ENCODE results near the gene IGFLR1.

IGFLR1 gene

GRCh38 chr19:35789195-35789977 lies 47.1 kb upstream of the IGFLR1 start:
- Histone ChIP-seq H3K9ac (no peak overlapping the region), H3K27me3 (ENCODE audit: control insufficient read depth, insufficient read depth, low read length) (no peaks in the 10 kb centered on the region), H2AFZ (no peak overlapping the region), H3K4me2 (ENCODE audit: low read length) (no peak overlapping the region), H3K36me3 (ENCODE audit: control insufficient read depth, insufficient read depth, low read length) (no peaks in the 10 kb centered on the region), H3K79me2 (no peaks in the 10 kb centered on the region), H3K4me3 (ENCODE audit: low read depth, low read length) (no peak overlapping the region), H3K9me3 (ENCODE audit: control insufficient read depth, low read length) (no peaks in the 10 kb centered on the region), H3K27ac (no peak overlapping the region), H3K4me1 (no peaks in the 10 kb centered on the region)
- no peak for TF ChIP-seq CTCF (IDR thresholded peaks at IDR 0.05)

GRCh38 chr19:35788205-35788960 lies 46.1 kb upstream of the IGFLR1 start:
- Histone ChIP-seq H3K9me3 (ENCODE audit: control insufficient read depth, low read length) (no peaks in the 10 kb centered on the region), H3K9ac (no peak overlapping the region), H3K4me3 (ENCODE audit: low read depth, low read length) (no peak overlapping the region), H3K36me3 (ENCODE audit: control insufficient read depth, insufficient read depth, low read length) (no peaks in the 10 kb centered on the region), H2AFZ (no peak overlapping the region), H3K4me2 (ENCODE audit: low read length) (no peak overlapping the region), H3K27me3 (ENCODE audit: control insufficient read depth, insufficient read depth, low read length) (no peaks in the 10 kb centered on the region), H3K79me2 (no peaks in the 10 kb centered on the region), H3K4me1 (no peaks in the 10 kb centered on the region), H3K27ac (no peak overlapping the region)
- no peak for TF ChIP-seq CTCF (IDR thresholded peaks at IDR 0.05)

- Histone ChIP-seq H3K27me3 (ENCODE audit: control insufficient read depth, insufficient read depth, low read length) (no peaks in the 10 kb centered on the region), H3K4me1 (no peaks in the 10 kb centered on the region), H3K9ac (no peak overlapping the region), H3K9me3 (ENCODE audit: control insufficient read depth, low read length) (no peaks in the 10 kb centered on the region), H3K79me2 (no peaks in the 10 kb centered on the region), H3K4me2 (ENCODE audit: low read length) (no peak overlapping the region), H3K36me3 (ENCODE audit: control insufficient read depth, insufficient read depth, low read length) (no peaks in the 10 kb centered on the region), H3K27ac (no peak overlapping the region), H2AFZ (no peak overlapping the region), H3K4me3 (ENCODE audit: low read depth, low read length) (no peak overlapping the region)
- no peak for TF ChIP-seq CTCF (IDR thresholded peaks at IDR 0.05)
Observed at GRCh38 chr19:35787227-35787799, 45.1 kb upstream of the IGFLR1 start.

GRCh38 chr19:35786299-35787160 lies 44.3 kb upstream of the IGFLR1 start:
- H3K9ac ChIP-seq = no peak overlapping the region
- no peaks in the 10 kb centered on the region for H3K9me3 ChIP-seq (ENCODE audit: control insufficient read depth, low read length)
- H3K27me3 ChIP-seq (ENCODE audit: control insufficient read depth, insufficient read depth, low read length) = no peaks in the 10 kb centered on the region
- H3K4me3 ChIP-seq (ENCODE audit: low read depth, low read length) = no peak overlapping the region
- H3K79me2 ChIP-seq = no peaks in the 10 kb centered on the region
- H3K4me2 ChIP-seq (ENCODE audit: low read length) = no peak overlapping the region
- no peaks in the 10 kb centered on the region for H3K36me3 ChIP-seq (ENCODE audit: control insufficient read depth, insufficient read depth, low read length)
- H3K4me1 ChIP-seq = no peaks in the 10 kb centered on the region
- TF ChIP-seq CTCF (IDR thresholded peaks at IDR 0.05) = no peak
- no peak overlapping the region for H3K27ac ChIP-seq
- no peak overlapping the region for H2AFZ ChIP-seq

Data from parathyroid adenoma (tissue), 2 donors.